NCI-H2171 (cell line): ENCODE measurements around the gene KIDINS220.
"Not testable (repeated sequence)": the region's sequence is repeated elsewhere in the genome, so short reads cannot be mapped to it uniquely, and the experiment has no call there.

Experiments used
- DNase-seq: peaks from one replicate; lab custom pipeline; 2025; lab: John Stamatoyannopoulos, UW

Gene KIDINS220

GRCh38 chr2:8754106-8754776 is 83.2 kb downstream of the KIDINS220 start:
- DNase-seq, result no peak

- DNase-seq, result no peak
Observed at GRCh38 chr2:8753609-8754008, 83.8 kb downstream of the KIDINS220 start.

- DNase-seq, result no peak
Observed at GRCh38 chr2:8752385-8752784, 85.0 kb downstream of the KIDINS220 start.

- DNase-seq, result no peak
Observed at GRCh38 chr2:8750221-8750620, 87.2 kb downstream of the KIDINS220 start.

- DNase-seq, result no peak
Observed at GRCh38 chr2:8743261-8743660, 94.2 kb downstream of the KIDINS220 start.

GRCh38 chr2:8740136-8740535 is 97.3 kb downstream of the KIDINS220 start:
- DNase-seq, result no peak

- DNase-seq, result no peak
Observed at GRCh38 chr2:8737571-8738175, 99.7 kb downstream of the KIDINS220 start.

- DNase-seq, result no peak
Observed at GRCh38 chr2:8732601-8733000, 104.8 kb downstream of the KIDINS220 start.

GRCh38 chr2:8729939-8730338 is 107.5 kb downstream of the KIDINS220 start:
- no peak for DNase-seq

GRCh38 chr2:8729101-8729500 is 108.3 kb downstream of the KIDINS220 start:
- DNase-seq, result not testable (repeated sequence)

GRCh38 chr2:8728305-8729015 is 109.0 kb downstream of the KIDINS220 start:
- no peak for DNase-seq

- DNase-seq, result no peak
Observed at GRCh38 chr2:8725838-8726237, 111.6 kb downstream of the KIDINS220 start.

- DNase-seq, result no peak
Observed at GRCh38 chr2:8722986-8723385, 114.4 kb downstream of the KIDINS220 start.

GRCh38 chr2:8721410-8721809 is 116.0 kb downstream of the KIDINS220 start:
- no peak for DNase-seq

GRCh38 chr2:8720741-8721140 is 116.7 kb downstream of the KIDINS220 start:
- no peak for DNase-seq

GRCh38 chr2:8719528-8719927 is 117.9 kb downstream of the KIDINS220 start:
- peak; percentile 29 for DNase-seq

GRCh38 chr2:8714971-8715370 is 122.4 kb downstream of the KIDINS220 start:
- no peak for DNase-seq

GRCh38 chr2:8714283-8714682 is 123.1 kb downstream of the KIDINS220 start:
- no peak for DNase-seq

- no peak for DNase-seq
Observed at GRCh38 chr2:8710951-8711350, 126.5 kb downstream of the KIDINS220 start.

GRCh38 chr2:8709611-8710010 is 127.8 kb downstream of the KIDINS220 start:
- no peak for DNase-seq

GRCh38 chr2:8704906-8705305 is 132.5 kb downstream of the KIDINS220 start:
- no peak for DNase-seq

GRCh38 chr2:8701681-8702379 is 135.6 kb downstream of the KIDINS220 start:
- DNase-seq, result no peak

- DNase-seq, result no peak
Observed at GRCh38 chr2:8699839-8700238, 137.6 kb downstream of the KIDINS220 start.
